Neutrophil (primary cell): ENCODE results near the gene STAG1.

ENCODE experiments used
- H3K27ac ChIP-seq: fragments of 200-600 bp; sonication (generic); 2 replicates; pipeline ENCODE4 v1.5.1; 2016; ENCODE audit warnings: mild to moderate bottlenecking, moderate library complexity
- H3K27me3 ChIP-seq: fragments of 200-600 bp; sonication (generic); 2 replicates; pipeline ENCODE4 v1.6.0; 2016; ENCODE audit warnings: mild to moderate bottlenecking
- H3K36me3 ChIP-seq: fragments of 200-600 bp; sonication (generic); 2 replicates; pipeline ENCODE4 v1.5.1; 2017
- H3K4me1 ChIP-seq, 2 experiments: fragments of 200-600 bp in 1 of 2; sonication (generic) in 1 of 2; 1 replicate in 1 of 2; 2 replicates in 1 of 2; pipeline versions ENCODE4 v1.5.1 to v1.6.1; 2013 to 2016; ENCODE audit warnings: low read depth in 1 of 2, low read length in 1 of 2, mild to moderate bottlenecking in 1 of 2, moderate library complexity in 1 of 2; ENCODE audit not compliant: control insufficient read depth in 1 of 2, insufficient read depth in 1 of 2
- H3K4me3 ChIP-seq, 2 experiments: fragments of 200-600 bp in 1 of 2; sonication (generic) in 1 of 2; 1 replicate in 1 of 2; 2 replicates in 1 of 2; pipeline ENCODE4 v1.5.1; 2013 to 2016; ENCODE audit warnings: low read depth in 1 of 2, low read length in 1 of 2, mild to moderate bottlenecking in 1 of 2, moderate library complexity in 1 of 2
- H3K9me3 ChIP-seq: fragments of 200-600 bp; sonication (generic); 2 replicates; pipeline ENCODE4 v1.5.1; 2016
- CTCF ChIP-seq: fragments of 200-600 bp; sonication (generic); IDR thresholded peaks from 2 replicates; pipeline ENCODE4 v1.5.1; 2016; ENCODE audit warnings: antibody characterized with exemption

STAG1 gene

GRCh38 chr3:136332776-136333175 lies 419.4 kb downstream of the STAG1 start:
- H3K27ac ChIP-seq = no peak overlapping the region

GRCh38 chr3:136332302-136332701 lies 419.9 kb downstream of the STAG1 start:
- Histone ChIP-seq H3K4me3 (no peak overlapping the region), H3K36me3 (peaks cover 37% of the 10 kb centered on the region), H3K4me1 (no peaks in the 10 kb centered on the region), H3K9me3 (no peaks in the 10 kb centered on the region), H3K27me3 (no peaks in the 10 kb centered on the region), H3K27ac (no peak overlapping the region)
- no peak for TF ChIP-seq CTCF

More at GRCh38 chr3:136332776-136333175, 419.4 kb downstream of the STAG1 start:
- H3K4me3 ChIP-seq = no peak overlapping the region
- H3K27me3 ChIP-seq = no peaks in the 10 kb centered on the region
- H3K4me1 ChIP-seq = no peaks in the 10 kb centered on the region
- H3K36me3 ChIP-seq = peaks cover 41% of the 10 kb centered on the region
- no peaks in the 10 kb centered on the region for H3K9me3 ChIP-seq
- no peak for TF ChIP-seq CTCF

- Histone ChIP-seq H3K9me3 (no peaks in the 10 kb centered on the region), H3K27ac (no peak overlapping the region), H3K36me3 (peaks cover 23% of the 10 kb centered on the region), H3K27me3 (no peaks in the 10 kb centered on the region), H3K4me1 (no peaks in the 10 kb centered on the region), H3K4me3 (no peak overlapping the region)
- no peak for TF ChIP-seq CTCF
These were observed 421.3 kb downstream of the STAG1 start for GRCh38 chr3:136330900-136331299.

GRCh38 chr3:136329593-136329992 lies 422.6 kb downstream of the STAG1 start:
- Histone ChIP-seq H3K27ac (no peak overlapping the region), H3K4me1 (no peaks in the 10 kb centered on the region), H3K36me3 (peaks cover 12% of the 10 kb centered on the region), H3K4me3 (no peak overlapping the region), H3K27me3 (no peaks in the 10 kb centered on the region), H3K9me3 (no peaks in the 10 kb centered on the region)
- no peak for TF ChIP-seq CTCF

- no peak overlapping the region for H3K27ac ChIP-seq
- no peaks in the 10 kb centered on the region for H3K27me3 ChIP-seq
- no peak for TF ChIP-seq CTCF
- H3K9me3 ChIP-seq = no peaks in the 10 kb centered on the region
- H3K4me3 ChIP-seq = no peak overlapping the region
- no peaks in the 10 kb centered on the region for H3K4me1 ChIP-seq
- no peaks in the 10 kb centered on the region for H3K36me3 ChIP-seq
These were observed 424.5 kb downstream of the STAG1 start for GRCh38 chr3:136327671-136328070.

- H3K36me3 ChIP-seq = no peaks in the 10 kb centered on the region
These were observed 425.9 kb downstream of the STAG1 start for GRCh38 chr3:136326316-136326715.

More at GRCh38 chr3:136326316-136326715, 425.9 kb downstream of the STAG1 start:
- Histone ChIP-seq H3K4me1 (no peaks in the 10 kb centered on the region), H3K27ac (no peak overlapping the region), H3K27me3 (no peaks in the 10 kb centered on the region), H3K4me3 (no peak overlapping the region), H3K9me3 (no peaks in the 10 kb centered on the region)
- no peak for TF ChIP-seq CTCF
